Stimulated activated CD4-positive, alpha-beta T cell treated with anti-CD3 and anti-CD28 coated beads, Interleukin-4, amount 100 ng/mL, for 1 hour (primary cell): ENCODE data around the gene CHSY1.

Source experiments
- DNase-seq: peaks from one replicate; pipeline ENCODE4 v3.0.0-alpha.2; 2020

CHSY1 gene

DNA sequence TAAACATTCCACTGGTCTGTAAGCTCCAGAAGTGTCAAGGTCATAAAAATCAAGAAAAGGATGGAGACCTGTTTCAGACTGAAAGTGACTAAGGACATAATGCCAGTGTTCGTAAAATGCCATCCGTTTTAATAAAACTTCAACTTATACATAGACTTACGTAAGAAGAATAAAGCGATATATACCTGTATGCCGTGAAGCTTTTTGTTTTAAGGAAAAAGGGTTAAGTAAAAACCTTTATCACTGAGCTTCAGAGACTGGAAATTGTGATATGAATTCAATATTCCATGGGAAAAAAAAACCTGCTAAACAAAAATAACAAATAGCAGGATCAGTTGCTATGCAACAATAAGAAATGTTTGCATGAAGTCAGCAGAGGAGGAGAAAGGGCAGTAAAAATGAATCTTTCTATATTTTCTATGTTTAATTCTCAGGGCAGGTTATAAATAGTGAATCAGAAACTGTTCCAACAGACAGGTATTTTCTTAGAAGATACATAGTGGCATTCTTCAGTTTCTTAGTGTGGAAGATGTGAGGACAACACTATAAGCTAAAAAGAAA, 42.5 kb downstream of the CHSY1 start:
- no peak for DNase-seq

DNA sequence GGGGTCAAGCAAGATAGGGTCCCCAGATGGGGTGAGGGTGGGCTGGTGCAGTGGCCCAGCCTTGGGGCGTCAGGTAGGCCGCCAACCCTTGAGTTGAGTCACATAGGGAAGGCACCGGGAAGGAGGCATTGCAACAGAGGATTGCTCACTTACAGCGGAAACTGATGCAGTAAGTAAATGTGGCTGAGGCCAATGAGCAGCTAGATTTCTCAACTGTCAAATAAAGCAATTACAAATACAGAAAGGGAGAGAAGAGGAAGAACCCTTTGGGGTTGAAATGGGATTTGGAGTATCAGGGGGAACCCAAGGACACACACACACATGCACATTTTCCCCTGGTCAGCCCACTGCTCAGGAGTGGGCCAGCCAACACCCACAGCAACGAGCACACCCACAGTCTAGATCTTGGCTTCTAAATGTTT, 44.0 kb downstream of the CHSY1 start:
- no peak for DNase-seq

DNA sequence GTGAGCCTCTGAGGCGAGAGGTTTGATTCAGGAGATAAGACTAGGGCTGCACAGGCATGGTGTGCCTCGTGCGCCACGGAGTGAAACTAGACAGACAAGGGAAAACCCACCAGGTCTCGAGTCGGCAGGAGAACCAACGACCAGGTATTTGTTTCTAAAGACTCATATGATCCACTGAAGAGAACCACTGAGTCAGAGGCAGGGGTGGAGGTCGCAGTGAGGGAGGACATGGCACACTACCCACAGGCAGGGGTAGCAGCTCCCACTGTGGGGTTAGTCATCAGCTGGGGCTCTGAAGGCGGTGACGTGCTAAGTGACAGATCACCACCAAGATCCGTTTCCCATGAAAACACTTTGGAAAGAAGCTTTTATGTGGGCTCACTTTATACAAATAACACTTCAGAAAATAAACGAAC, 45.7 kb downstream of the CHSY1 start:
- DNase-seq: peak; percentile 83

DNA sequence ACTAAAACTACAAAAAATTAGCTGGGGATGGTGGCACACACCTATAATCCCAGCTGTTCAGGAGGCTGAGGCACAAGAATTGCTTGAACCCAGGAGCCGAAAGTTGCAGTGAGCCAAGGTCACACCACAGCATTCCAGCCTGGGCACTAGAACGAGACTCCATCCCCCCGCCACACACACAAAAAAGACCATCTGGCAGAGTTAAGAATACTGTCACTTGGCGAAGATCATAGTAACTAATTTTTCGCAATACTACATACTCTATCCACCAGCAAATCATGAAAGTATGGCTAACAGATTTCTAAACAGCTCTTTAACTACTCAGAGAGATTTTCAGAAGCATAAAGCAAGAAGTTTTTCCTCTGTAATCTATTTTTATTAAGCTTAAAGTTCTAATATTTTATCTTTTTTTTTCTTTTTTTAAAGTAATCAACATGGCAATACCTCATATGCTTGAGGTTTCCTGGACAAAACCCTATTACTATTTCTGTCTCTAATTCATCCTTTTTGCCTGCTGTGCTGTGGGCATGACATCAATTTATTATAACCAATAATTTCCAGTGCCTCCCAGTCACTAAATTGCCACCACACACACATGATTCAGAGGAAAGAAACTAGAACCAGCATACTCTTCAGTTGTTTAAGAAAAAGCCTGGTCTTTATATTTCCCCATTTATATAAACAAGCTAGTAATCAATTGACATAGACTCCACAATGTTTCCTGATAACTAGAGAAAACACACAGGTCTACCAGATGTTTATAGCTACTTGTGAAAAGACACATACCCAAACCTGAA, 46.9 kb downstream of the CHSY1 start:
- no peak for DNase-seq

DNA sequence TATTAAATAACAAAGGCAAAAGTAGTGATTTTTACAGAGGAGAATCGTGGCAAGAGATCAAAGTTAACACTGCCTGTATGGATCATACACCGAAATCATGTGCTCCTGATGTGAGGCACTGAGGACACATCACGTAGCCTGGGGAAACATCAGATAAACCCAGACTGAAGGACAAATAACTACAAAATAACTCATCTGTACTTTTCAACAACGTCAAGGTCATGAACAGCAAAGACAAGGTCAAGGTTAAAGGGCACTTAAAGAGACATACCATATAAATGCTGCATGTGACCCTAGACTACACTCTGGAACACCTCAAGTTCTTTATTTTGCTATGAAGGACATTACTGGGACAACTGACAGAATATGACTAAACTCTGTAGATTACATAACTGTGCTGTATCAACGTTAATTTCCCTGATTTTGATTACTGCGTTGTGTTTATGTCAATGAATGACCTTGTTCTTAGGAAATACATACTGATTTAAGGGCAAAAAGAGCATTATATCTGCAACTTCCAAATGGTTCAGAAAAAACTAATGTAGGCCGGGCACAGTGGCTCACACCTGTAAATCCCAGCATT, 48.1 kb downstream of the CHSY1 start:
- no peak for DNase-seq

DNA sequence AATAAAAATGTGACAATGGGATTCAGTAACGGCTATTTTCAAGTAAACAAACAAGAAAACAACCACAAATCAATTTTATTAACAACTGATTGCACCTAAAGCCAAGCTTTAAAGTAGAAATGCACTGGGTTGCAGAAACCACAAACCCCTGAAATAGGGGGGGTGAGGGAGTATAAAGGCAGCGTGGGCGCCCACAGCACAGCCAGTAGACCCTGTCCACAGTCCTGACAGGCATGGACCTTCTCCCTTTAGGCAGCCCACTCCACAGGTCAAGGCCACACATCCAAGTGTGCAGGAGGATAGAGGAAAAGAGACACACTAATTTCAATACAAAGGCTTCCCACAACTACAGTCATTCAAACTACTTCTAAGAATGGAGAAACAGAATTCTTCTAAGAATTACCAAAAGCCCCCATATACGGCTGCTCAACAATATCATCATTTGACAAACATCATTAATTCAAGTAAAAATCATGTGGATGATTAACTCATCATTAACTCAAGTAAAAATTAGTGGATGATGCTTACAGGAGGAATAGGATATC, 48.7 kb downstream of the CHSY1 start:
- no peak for DNase-seq

DNA sequence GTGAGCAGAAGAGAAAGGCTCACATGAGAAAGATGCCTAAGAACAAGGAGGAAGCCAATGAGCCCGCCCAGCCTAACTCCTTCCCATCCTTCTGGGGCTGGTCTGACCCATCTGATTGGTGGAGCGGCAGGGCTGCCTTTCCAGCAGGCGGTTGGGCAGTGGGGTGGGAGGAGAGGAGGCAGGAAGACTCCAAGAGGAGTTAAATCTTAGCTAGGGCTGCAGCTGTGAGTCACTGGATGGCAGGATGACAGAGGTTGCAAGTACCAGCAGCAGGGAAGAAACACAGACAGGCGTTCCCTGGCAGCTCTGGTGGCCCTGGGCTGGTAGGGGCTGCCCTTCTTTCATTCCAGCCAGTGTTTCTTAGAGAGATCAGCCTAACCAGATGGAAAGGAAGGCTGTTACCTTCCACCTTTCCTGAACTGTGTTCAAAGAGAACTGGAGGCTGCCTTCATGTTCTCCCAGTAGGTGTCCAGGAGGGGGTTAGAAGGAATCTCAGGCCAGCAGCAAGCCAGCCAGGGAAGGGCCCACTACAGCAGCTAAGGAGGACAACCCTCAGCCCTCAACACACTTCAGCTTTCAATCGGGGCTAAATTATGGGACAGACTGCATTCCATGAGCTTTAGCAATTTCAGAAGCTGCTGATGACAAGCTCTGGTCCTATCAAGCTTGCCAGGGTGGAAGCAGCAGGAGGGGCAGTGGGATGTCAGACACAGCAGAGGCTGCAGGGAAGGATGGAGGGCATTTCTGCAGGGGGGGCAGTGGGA, 50.3 kb downstream of the CHSY1 start:
- DNase-seq: no peak

DNA sequence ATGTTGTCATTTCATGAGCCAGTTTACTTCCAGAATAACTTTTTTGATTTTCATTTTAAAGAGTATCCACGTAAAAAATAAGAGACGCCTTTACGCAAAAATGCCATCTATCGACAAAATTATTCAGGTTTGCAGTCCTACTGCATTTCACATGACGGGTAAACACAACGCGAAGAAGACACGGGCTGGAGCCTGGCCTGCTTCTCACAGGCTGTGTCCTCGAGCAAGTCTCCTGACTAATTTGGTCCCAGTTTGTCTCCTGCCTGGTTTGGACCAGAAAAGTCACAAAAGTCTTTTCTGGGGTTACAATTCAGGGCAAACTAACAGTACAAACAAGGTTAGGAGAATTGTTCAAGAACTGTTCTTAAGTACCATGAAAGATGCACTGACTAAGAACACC, 51.7 kb downstream of the CHSY1 start:
- DNase-seq: no peak

DNA sequence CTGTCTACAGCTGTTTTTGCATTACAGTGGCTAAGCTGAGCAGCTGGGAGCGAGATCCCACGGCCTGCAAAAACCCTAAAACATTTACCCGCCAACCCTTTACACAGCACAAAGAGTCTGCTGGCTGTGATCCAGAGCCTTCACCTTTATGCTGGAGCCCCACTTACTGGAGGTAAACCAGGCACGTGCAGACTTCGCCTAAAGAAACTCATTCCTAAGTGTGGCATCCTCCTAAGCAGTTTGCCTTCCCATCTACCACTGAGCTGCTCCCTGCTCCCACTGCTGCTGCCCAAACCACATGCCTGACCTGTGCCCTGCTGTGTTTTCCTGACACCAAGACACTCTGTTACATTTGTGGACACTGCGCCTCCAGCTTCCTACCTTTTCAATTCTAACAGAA, 53.0 kb downstream of the CHSY1 start:
- DNase-seq: no peak

DNA sequence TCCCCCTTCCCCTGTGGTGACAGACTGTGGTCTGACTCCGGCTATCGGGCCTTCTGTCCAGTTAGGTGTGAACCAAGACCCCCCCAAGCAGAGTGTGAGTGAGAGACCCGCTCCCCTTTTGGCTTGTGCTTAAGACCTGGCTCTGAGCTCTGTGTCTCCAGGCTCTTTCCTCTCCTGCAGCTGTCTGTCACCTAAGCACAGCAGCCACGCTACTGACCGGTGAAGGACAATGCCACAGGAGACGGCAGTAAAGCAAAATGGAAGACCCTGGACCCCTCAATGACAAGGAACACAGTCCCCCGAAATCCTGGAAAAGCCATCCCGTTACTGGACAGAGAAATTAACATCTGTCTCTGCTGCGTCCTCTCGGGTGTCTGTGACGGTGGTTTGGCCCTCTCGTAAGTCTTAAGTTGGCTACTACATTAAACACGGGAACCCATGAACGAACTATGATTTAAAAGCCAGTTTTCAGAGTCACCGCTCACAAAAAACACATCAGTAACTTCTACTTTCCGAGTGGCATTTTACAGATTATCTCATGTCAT, 53.7 kb downstream of the CHSY1 start:
- no peak for DNase-seq

DNA sequence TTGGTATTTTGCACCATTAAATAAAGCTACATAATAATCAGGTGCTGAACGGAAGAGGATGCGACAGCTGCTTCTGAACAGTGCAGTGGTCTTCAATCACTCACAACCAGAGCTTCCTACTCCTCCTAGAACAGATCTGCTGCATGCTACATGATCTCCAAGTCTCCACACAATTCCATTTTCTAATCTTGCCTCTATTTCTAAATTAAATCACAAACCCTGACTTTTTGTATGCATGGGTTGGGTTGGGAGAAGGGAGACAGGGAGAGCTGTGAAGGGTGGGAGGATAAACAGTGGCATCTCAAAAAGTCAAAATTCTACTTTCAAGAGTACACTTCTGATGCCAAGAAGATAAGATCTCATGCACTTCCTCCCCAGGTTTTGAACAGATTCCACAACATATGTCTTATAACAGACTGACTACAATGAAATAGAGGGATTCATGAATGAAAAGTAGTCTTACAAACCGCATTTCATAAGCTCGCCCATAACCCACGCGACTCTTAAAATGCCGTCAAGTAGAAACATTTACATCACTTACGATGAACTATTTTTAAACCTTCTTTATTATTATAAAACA, 57.2 kb downstream of the CHSY1 start:
- no peak for DNase-seq

DNA sequence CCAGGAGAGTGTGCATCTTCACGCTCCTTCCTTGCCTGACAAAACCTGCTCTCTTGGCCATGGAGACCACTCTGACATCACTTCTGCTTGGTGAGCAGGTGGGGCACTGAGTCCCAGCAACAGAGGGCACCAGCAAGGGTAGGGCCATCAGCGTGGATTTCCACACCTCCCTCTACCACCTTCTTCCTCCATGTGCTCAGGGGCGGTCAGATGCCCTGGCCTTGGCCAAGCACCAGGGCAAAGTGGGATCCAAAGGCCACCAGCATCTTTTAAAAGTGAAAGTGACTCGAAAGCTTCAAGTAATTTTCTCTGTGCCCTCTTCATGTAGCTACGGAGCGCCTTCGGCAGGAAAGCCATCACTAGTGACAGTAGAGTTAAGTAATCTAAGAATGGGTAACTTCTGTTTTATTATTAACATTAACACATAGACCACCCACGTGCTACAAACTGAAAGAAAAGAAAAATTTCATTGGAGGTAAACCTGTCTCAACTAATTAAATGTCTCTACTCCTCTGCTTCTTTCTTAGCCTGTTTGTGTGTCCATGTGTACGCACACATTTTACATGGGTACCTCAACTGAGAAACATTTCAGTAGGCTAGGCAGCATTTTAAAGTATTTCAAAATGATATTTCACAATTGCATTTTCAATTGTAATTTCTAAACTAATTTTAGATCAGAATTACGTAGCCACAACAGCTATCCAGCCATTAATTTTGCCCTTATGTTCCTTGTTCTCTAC, 57.9 kb downstream of the CHSY1 start:
- no peak for DNase-seq

DNA sequence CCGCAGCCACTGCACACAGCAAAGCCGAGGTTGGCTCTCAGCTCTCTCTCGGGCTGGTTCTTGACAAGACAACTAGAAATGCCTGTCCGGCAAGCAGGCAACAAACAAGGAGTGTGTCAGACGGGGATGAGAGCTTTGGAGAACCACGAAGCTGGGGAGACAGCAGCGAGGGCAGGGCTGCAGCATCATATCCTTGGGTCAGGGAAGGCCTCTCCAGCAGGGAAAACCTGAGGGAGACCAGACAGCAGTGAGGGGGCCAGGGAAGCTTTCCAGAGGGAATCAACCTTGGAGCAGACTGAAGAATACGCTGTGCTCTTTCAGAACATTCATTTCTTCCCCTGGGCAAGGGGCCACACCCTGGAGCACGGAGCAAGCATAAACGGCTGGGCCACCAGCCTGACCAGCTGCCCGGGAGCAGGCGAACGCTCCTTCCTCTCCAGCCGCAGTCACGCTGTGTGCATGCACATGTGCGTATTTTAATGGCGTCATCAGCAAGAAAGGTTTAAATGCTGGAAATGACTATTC, 58.7 kb downstream of the CHSY1 start:
- DNase-seq: no peak

DNA sequence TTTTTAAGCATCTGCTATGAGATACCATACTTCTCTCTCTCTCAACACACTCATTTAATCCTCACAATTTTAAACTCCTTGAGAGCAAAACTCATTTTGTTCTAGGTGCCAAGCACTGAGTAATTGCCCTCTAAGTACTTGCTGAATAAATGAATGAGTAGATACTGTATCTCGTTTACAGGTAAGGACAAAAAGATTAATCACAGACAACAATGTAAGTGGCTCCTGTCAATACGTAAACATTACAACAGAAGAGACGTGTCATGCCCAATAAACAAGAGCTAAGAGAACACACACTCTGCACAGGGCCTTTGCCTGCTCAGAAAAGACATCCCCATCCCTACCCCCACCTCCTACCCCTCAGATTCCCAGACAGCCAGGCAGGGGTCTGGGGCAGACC, 59.8 kb downstream of the CHSY1 start:
- no peak for DNase-seq

DNA sequence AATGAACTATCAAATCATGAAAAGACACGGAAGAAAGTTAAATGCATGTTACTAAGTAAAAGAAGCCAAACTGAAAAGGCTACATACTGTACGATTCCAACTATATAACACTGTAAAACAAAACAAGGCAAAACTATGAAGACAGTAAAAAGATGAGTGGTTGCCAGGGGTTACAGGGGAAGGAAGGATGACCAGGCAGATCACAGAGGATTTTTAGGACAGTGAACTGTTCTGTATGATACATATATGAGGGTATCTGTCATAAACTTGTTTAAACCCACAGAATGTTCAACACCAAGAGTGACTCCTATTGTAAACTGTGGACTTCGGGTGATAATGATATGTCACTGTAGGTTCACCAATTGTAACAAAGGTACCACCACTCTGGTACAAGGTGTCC, 60.6 kb downstream of the CHSY1 start:
- no peak for DNase-seq

DNA sequence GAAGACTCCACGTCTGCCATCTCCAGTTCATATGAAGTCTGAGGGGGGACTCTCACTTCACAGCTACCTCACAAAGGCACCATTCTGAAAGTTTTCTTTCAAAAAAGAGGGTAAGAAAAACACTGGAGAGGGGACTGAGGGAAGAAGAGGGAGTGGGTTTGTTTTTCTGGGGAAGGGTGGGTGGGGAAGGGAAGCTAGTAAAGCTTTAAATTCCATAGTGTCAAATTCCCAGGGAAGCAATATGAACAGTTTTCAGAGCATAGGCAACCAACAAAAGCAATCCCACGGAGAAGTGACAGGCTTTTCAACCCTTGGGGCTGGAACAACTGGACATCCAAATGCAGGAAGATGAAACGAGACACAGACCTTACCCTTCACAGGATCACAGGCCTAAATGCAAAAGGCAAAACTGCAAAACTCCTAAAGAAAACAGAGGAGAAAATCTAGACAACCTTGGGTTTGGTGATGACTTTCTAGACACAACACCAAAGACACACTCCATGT, 61.7 kb downstream of the CHSY1 start:
- DNase-seq: no peak

DNA sequence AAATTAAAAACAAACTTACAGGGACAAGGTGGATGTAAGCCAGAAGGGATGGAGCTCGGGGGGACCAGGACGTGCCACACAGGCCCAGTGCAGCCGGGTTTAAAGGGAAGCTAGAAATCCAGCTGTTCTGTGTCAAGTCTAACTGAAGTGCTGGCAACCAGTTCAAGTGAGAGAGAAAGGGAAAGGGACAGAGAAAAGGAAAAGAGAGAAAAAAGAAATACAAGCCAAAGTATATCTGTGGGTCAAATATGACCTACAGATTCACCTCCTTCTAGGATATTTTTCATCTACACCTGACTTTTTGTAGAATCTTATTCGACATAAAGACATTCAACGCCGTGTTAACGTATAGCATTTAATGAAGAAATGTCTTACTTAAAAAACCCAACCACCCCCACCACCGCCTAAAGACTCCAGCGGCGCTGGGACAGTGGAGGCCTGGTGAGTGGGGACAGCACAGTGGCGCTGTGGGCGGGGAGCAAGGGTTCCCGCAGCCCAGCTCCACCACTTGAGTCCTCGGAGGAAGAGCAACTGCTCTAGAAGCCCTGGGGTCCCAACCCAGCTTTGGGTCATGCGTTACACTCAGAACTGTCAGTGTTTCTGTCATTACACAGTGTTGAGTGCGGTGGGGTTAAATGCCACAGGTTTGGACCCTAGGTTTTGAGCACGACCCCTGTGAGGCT, 62.3 kb downstream of the CHSY1 start:
- DNase-seq: no peak

DNA sequence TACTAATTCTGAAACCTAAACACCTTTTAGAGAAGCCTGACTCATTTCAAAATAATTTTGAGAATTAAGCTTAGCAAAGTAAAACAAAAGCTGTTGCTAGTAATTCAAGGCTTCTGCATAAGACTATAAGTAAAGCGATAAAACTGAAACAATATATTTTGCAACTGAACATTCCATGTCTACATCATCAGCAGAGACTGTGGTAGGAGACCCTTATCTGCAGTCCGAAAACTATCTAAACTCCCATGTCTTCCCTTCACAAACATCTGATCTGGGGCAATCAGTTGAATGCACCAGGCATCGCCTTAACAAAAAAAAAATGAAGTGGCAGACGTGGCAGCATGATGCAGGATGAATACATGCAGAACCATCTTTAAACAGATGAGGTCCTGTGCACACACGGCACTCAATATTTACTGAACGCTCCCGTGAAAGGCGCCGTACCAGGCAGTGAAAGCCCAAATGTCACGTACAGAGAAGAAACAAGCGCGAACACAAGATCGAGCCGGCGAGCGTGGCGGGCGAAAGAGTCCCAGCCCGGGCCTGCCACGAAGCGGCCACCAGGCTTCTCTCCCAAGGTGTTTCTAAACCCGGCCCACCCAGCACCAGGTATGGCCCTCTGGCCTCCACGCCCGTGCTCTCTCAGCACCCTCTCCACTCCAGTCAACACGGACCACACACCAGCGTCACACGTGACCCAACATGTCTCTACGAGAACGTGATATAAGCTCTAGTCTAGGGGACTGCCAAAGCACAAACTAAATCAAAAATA, 63.0 kb downstream of the CHSY1 start:
- no peak for DNase-seq

DNA sequence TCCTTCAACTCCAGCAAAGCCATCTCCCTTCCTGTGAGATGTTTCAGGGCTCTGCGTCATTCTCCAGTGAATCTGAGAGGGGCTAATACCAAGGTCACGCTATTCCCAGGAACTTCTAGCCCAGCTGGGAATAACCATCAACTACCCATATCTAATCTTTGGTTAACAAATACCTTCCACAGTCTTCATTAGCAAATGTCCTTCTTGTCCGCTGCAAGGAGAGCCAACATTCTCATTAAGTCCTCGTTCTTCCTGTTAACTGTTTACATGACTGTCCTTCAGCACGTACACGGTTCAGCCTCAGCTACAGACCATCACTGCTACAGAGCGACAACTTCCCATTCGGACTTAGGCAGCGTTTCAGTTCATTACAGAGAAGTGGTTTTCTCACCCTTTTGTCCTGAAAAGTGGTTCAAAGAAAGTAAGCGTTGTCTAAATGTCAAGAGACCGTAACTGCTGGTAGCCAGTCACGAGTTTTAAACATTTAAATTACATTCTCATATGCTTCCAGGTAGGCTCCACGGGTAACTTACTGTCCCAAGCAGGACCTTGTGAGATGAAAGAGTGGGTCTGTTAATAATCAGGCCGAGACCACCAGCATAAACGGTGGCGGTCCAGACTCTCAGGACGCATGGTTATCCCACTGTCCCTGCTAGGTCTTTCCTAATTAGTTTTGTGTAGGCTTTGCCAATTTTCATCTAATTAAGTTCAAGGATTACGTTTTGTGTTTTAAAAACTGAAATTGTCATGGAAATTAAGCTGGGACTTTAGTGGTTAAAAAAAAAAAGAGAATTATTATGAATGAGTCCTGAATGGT, 63.8 kb downstream of the CHSY1 start:
- no peak for DNase-seq
